GM15510 (cell line): ENCODE measurements around the gene TMEM89.

Source experiments
- POLR2A ChIP-seq: IDR thresholded peaks from 3 replicates; pipeline ENCODE4 v1.6.1; 2011; ENCODE audit warnings: borderline replicate concordance; ENCODE audit not compliant: insufficient read length; ENCODE audit errors: extremely low read depth

TMEM89 gene

GRCh38 chr3:48621461-48621869 is at the start of gene TMEM89:
Gene TMEM89, minus strand, starts transcription at chr3:48621769. Its CDS starts 13 bp downstream, at chr3:48621756.
- TF ChIP-seq POLR2A: no peak

- TF ChIP-seq POLR2A: no peak
Observed at GRCh38 chr3:48664929-48665328, 43.4 kb upstream of the TMEM89 start.

- TF ChIP-seq POLR2A: no peak
Observed at GRCh38 chr3:48664313-48664644, 42.7 kb upstream of the TMEM89 start.

GRCh38 chr3:48663489-48664312 is 42.1 kb upstream of the TMEM89 start:
- TF ChIP-seq POLR2A: peak; percentile 55

- peak; percentile 9 for TF ChIP-seq POLR2A
Observed at GRCh38 chr3:48662753-48663488, 41.4 kb upstream of the TMEM89 start, which contains the start of gene CELSR3. Gene CELSR3, minus strand, starts transcription at chr3:48662886. Its CDS starts 252 bp downstream, at chr3:48662634.

- no peak for TF ChIP-seq POLR2A
Observed at GRCh38 chr3:48662145-48662752, 40.7 kb upstream of the TMEM89 start.

- no peak for TF ChIP-seq POLR2A
Observed at GRCh38 chr3:48661501-48662144, 40.1 kb upstream of the TMEM89 start.

- no peak for TF ChIP-seq POLR2A
Observed at GRCh38 chr3:48660800-48661400, 39.3 kb upstream of the TMEM89 start.

GRCh38 chr3:48656841-48657281 is 35.3 kb upstream of the TMEM89 start:
- no peak for TF ChIP-seq POLR2A

GRCh38 chr3:48656061-48656840 is 34.7 kb upstream of the TMEM89 start:
- peak; percentile 23 for TF ChIP-seq POLR2A

GRCh38 chr3:48655606-48656005 is 34.0 kb upstream of the TMEM89 start:
- TF ChIP-seq POLR2A: no peak

- TF ChIP-seq POLR2A: no peak
Observed at GRCh38 chr3:48655063-48655462, 33.5 kb upstream of the TMEM89 start.

- TF ChIP-seq POLR2A: no peak
Observed at GRCh38 chr3:48652923-48653715, 31.6 kb upstream of the TMEM89 start.
